ENCODE data around the gene PFKFB4.

Gene PFKFB4

GRCh38 chr3:48564022-48564421 lies 7.4 kb upstream of the PFKFB4 start:
- TF ChIP-seq CTCF (IDR thresholded peaks at IDR 0.05; ENCODE audit: low read depth, low read length), result no peak
- no peak overlapping the region for H3K4me3 ChIP-seq (ENCODE audit: low read depth, low read length)
- DNase-seq (ENCODE audit: low read depth, low spot score), result peak; percentile 69
- in situ Hi-C loops (cut with HindIII; ENCODE audit: low sequenced_read_pairs), result no loop called here

- peak; percentile 62 for DNase-seq (ENCODE audit: low read depth, low spot score)
- in situ Hi-C loops (cut with HindIII; ENCODE audit: low sequenced_read_pairs), result no loop called here
- no peak within 1 kb of the TSS for H3K4me3 ChIP-seq (ENCODE audit: low read depth, low read length)
Measured at GRCh38 chr3:48563382-48563918, 6.8 kb upstream of the PFKFB4 start, which contains the start of gene UCN2. Gene UCN2, minus strand, starts transcription at chr3:48563781. Its CDS starts 657 bp downstream, at chr3:48563124.

GRCh38 chr3:48562367-48563095 lies 5.9 kb upstream of the PFKFB4 start:
- in situ Hi-C loops (cut with HindIII; ENCODE audit: low sequenced_read_pairs), result no loop called here
- no peak for DNase-seq (ENCODE audit: low read depth, low spot score)
- TF ChIP-seq CTCF (IDR thresholded peaks at IDR 0.05; ENCODE audit: low read depth, low read length), result no peak
- H3K4me3 ChIP-seq (ENCODE audit: low read depth, low read length), result no peak overlapping the region

More at GRCh38 chr3:48563382-48563918, 6.8 kb upstream of the PFKFB4 start, which contains the start of gene UCN2:
- TF ChIP-seq CTCF (IDR thresholded peaks at IDR 0.05; ENCODE audit: low read depth, low read length), result no peak

- DNase-seq (ENCODE audit: low read depth, low spot score), result peak; percentile 69
- TF ChIP-seq CTCF (IDR thresholded peaks at IDR 0.05; ENCODE audit: low read depth, low read length), result peak; percentile 46
- in situ Hi-C loops (cut with HindIII; ENCODE audit: low sequenced_read_pairs), result no loop called here
- peak overlapping the region; percentile 29 for H3K4me3 ChIP-seq (ENCODE audit: low read depth, low read length)
Measured at GRCh38 chr3:48561045-48561736, 4.6 kb upstream of the PFKFB4 start.

GRCh38 chr3:48560648-48561018 lies 4.0 kb upstream of the PFKFB4 start:
- no peak for DNase-seq (ENCODE audit: low read depth, low spot score)

More at GRCh38 chr3:48560648-48561018, 4.0 kb upstream of the PFKFB4 start:
- TF ChIP-seq CTCF (IDR thresholded peaks at IDR 0.05; ENCODE audit: low read depth, low read length), result no peak
- in situ Hi-C loops (cut with HindIII; ENCODE audit: low sequenced_read_pairs), result no loop called here
- peak overlapping the region; percentile 29 for H3K4me3 ChIP-seq (ENCODE audit: low read depth, low read length)

Data from astrocyte of the spinal cord (primary cell).